GM12878 (cell line): Measurements from ENCODE around the gene TCEAL9. TPM values are rescaled to one million over a fixed set of nuclear protein-coding genes. Genes with fewer than 3 reads are reported as not detected.
A peak's percentile ranks its signal among the peaks of the same experiment; 100 is the strongest.

Source experiments
- ATAC-seq: fragments of 200-7000 bp; cut with Tn5 transposase; 3 replicates; pipeline ENCODE4 v1.9.1; 2020; ENCODE audit warnings: mild to moderate bottlenecking, moderate library complexity
- BruUV-seq: library from RNA; stranded (reverse); fragments of 400-500 nt; replicated peaks from 2 replicates; lab custom pipeline; 2021; lab: Mats Ljungman, UMichigan
- CTCF ChIA-PET: fragments of 300-600 bp; sonication (Branson Sonifier 250); formaldehyde crosslinking; extraction: SDS; loops from one replicate; lab custom pipeline; 2021; ENCODE audit warnings: inconsistent platforms; lab: Yijun Ruan, JAX
- POLR2A ChIA-PET: fragments of 350-600 bp; formaldehyde crosslinking; extraction: SDS; loops from one replicate; lab custom pipeline; 2021; ENCODE audit warnings: inconsistent platforms; lab: Charles Lee
- RAD21 ChIA-PET: fragments of 300-600 bp; sonication (Branson Sonifier 250); formaldehyde crosslinking; loops from one replicate; lab custom pipeline; 2023; ENCODE audit warnings: antibody characterized with exemption; ENCODE audit not compliant: unreplicated experiment; lab: Charles Lee
- SMC1A ChIA-PET: fragments of 300-600 bp; sonication (Branson Sonifier 250); formaldehyde crosslinking; loops from one replicate; lab custom pipeline; 2023; ENCODE audit not compliant: unreplicated experiment, uncharacterized antibody; lab: Charles Lee
- DNase-seq: peaks from one replicate; pipeline ENCODE4 v3.0.0-alpha.2; 2011; ENCODE audit warnings: low read depth, low spot score
- FAIRE-seq: peaks from 3 replicates; lab custom pipeline; 2011; peaks lifted over from hg19 to GRCh38; lab: Jason Lieb, UNC
- H2AFZ ChIP-seq: 2 replicates; pipeline ENCODE4 v1.6.0; 2011; ENCODE audit warnings: low read depth, low read length, control low read depth; ENCODE audit not compliant: control insufficient read depth
- H3K27ac ChIP-seq: 2 replicates; pipeline ENCODE4 v1.5.1; 2011; ENCODE audit warnings: control low read depth; ENCODE audit not compliant: control insufficient read depth, insufficient read depth
- H3K27me3 ChIP-seq, 2 experiments: replicated peaks in 1 of 2; 2 replicates each; pipeline versions ENCODE4 v1.6.0 to v1.6.1; 2011; ENCODE audit warnings: low read length in 1 of 2; ENCODE audit not compliant: control insufficient read depth in 2 of 2, insufficient read depth in 2 of 2
- H3K36me3 ChIP-seq, 2 experiments: 2 replicates each; pipeline ENCODE4 v1.5.1; 2011; ENCODE audit warnings: low read length in 1 of 2; ENCODE audit not compliant: control insufficient read depth in 2 of 2, insufficient read depth in 2 of 2
- H3K4me1 ChIP-seq: 2 replicates; pipeline ENCODE4 v1.6.1; 2011; ENCODE audit warnings: mild to moderate bottlenecking, low read length, moderate library complexity, mixed read lengths; ENCODE audit not compliant: control insufficient read depth, insufficient read depth
- H3K4me2 ChIP-seq: 2 replicates; pipeline ENCODE4 v1.6.0; 2011; ENCODE audit warnings: control low read depth; ENCODE audit not compliant: control insufficient read depth, insufficient read depth
- H3K4me3 ChIP-seq: fragments of 200-600 bp; sonication (generic); 2 replicates; pipeline ENCODE4 v1.5.1; 2016
- H3K79me2 ChIP-seq: 2 replicates; pipeline ENCODE4 v1.6.0; 2011; ENCODE audit warnings: low read length; ENCODE audit not compliant: control insufficient read depth, insufficient read depth
- H3K9ac ChIP-seq: 2 replicates; pipeline ENCODE4 v1.8.0; 2011; ENCODE audit warnings: low read length, control low read depth, mixed read lengths; ENCODE audit not compliant: control insufficient read depth, insufficient read depth
- H3K9me3 ChIP-seq: replicated peaks from 3 replicates; pipeline ENCODE4 v1.5.1; 2011; ENCODE audit warnings: mild to moderate bottlenecking, low read length; ENCODE audit not compliant: control insufficient read depth, insufficient read depth
- H4K20me1 ChIP-seq: 2 replicates; pipeline ENCODE4 v1.6.0; 2011; ENCODE audit not compliant: control insufficient read depth, insufficient read depth
- ATF7 ChIP-seq: fragments of 450-650 bp; IDR thresholded peaks from 2 replicates; pipeline ENCODE4 v1.6.1; 2016; ENCODE audit warnings: low read depth, mild to moderate bottlenecking
- BMI1 ChIP-seq: fragments of 450-650 bp; IDR thresholded peaks from 2 replicates; pipeline ENCODE4 v1.6.1; 2016; ENCODE audit warnings: mild to moderate bottlenecking, moderate library complexity, borderline replicate concordance
- CREB1 ChIP-seq: IDR thresholded peaks from 2 replicates; pipeline ENCODE4 v1.6.1; 2012; ENCODE audit warnings: low read depth, mild to moderate bottlenecking, inconsistent platforms
- CREM ChIP-seq: IDR thresholded peaks from 2 replicates; pipeline ENCODE4 v1.6.1; 2014; ENCODE audit warnings: antibody characterized with exemption, low read depth
- NR2C1 ChIP-seq: fragments of 450-650 bp; IDR thresholded peaks from 2 replicates; pipeline ENCODE4 v1.6.1; 2017; ENCODE audit warnings: antibody characterized with exemption, mild to moderate bottlenecking, moderate library complexity
- NR2F1 ChIP-seq: fragments of 450-650 bp; conservative IDR thresholded peaks from 2 replicates; pipeline ENCODE4 v1.6.1; 2017; ENCODE audit warnings: mild to moderate bottlenecking
- POLR2A ChIP-seq: IDR thresholded peaks from 2 replicates; pipeline ENCODE4 v1.6.1; 2011; ENCODE audit warnings: low read depth, mild to moderate bottlenecking, low read length
- SMC3 ChIP-seq: IDR thresholded peaks from 2 replicates; pipeline ENCODE4 v1.6.1; 2011; ENCODE audit warnings: low read length, improper control_type of control experiment, borderline replicate concordance
- SRF ChIP-seq, 2 experiments: IDR thresholded peaks; 2 replicates each; pipeline ENCODE4 v1.6.1; 2011; ENCODE audit warnings: low read depth in 2 of 2, low read length in 2 of 2, mild to moderate bottlenecking in 1 of 2, moderate library complexity in 1 of 2
- YBX1 ChIP-seq: fragments of 450-650 bp; IDR thresholded peaks from 2 replicates; pipeline ENCODE4 v1.6.1; 2016; ENCODE audit warnings: antibody characterized with exemption
- WGBS: methylation state at CpG from one replicate; pipeline ENCODE4 v1.1.6; 2016; ENCODE audit warnings: low lambda C conversion rate; ENCODE audit not compliant: insufficient replicate concordance, insufficient coverage; ENCODE audit errors: missing lambda C conversion rate; 5-methylcytosine and 5-hydroxymethylcytosine counted together
- in situ Hi-C: fragments of 300-500 bp; cut with MboI; formaldehyde crosslinking; loops from 9 replicates; pipeline ENCODE4 v1.14.3; 2018; ENCODE audit warnings: mixed read lengths
- intact Hi-C: fragments of 100-400 bp; cut with micrococcal nuclease; formaldehyde crosslinking; loops from one replicate; pipeline ENCODE4 v1.14.2; 2022; ENCODE audit not compliant: unreplicated experiment
- polyA plus RNA-seq, 11 experiments: library from polyadenylated mRNA; depleted of rRNA in 4 of 11; unstranded in 6 of 11; stranded (reverse) in 5 of 11; fragments of >200 nt; fragmentation: Nextera tagmentation in 4 of 11; fragmentation: Illumina TruSeq in 1 of 11; extraction: Ambion mirVana in 4 of 11; extraction: Trizol in 1 of 11; gene quantifications; 1 replicate in 1 of 11; 2 replicates in 10 of 11; pipeline versions ENCODE4 v1.2.1 to v1.2.3, GENCODE V29; 2011 to 2016; ENCODE audit warnings: inconsistent platforms in 2 of 11, missing spikeins in 2 of 11, low read depth in 1 of 11
- total RNA-seq, 4 experiments: library from RNA; depleted of rRNA in 3 of 4; stranded (reverse); fragments of >200 nt in 3 of 4; fragmentation: Illumina TruSeq in 1 of 4; extraction: Trizol in 1 of 4; gene quantifications; 2 replicates each; pipeline versions ENCODE4 v1.2.1 to v1.2.3, GENCODE V29; 2013 to 2021
- TF ChIP-seq, protein P1 (sequence below): fragments of 450-650 bp; IDR thresholded peaks from 2 replicates; pipeline ENCODE4 v1.6.1; 2016; ENCODE audit warnings: mild to moderate bottlenecking

The TCEAL9 gene
- total and polyA plus RNA-seq, 10 of the 15 experiments (the other 5 are each of a cell fraction or from before 2014, with no cell fraction given) = 0.39 to 2.5 (median 0.90) TPM

GRCh38 chrX:103404231-103405008 is 48.1 kb downstream of the TCEAL9 start:
- Histone ChIP-seq H3K9ac (peak overlapping the region; percentile 53; the same call in 1 of the 2 replicates), H3K9me3 (no peaks in the 10 kb centered on the region), H2AFZ (peak overlapping the region; percentile 79), H3K27me3 (no peaks in the 10 kb centered on the region), H4K20me1 (no peaks in the 10 kb centered on the region), H3K4me1 (no peaks in the 10 kb centered on the region), H3K36me3 (no peaks in the 10 kb centered on the region), H3K79me2 (no peaks in the 10 kb centered on the region), H3K4me2 (peak overlapping the region; percentile 41), H3K27ac (no peak overlapping the region), H3K4me3 (peak overlapping the region; percentile 62; the same call in 1 of the 2 replicates)
- peak; percentile 90 for TF ChIP-seq CREB1
- peak; percentile 76 for TF ChIP-seq NR2F1
- peak; percentile 26; the same call in 1 of the 2 replicates for TF ChIP-seq POLR2A
- peak; percentile 92 for TF ChIP-seq BMI1
- TF ChIP-seq, protein P1, sequence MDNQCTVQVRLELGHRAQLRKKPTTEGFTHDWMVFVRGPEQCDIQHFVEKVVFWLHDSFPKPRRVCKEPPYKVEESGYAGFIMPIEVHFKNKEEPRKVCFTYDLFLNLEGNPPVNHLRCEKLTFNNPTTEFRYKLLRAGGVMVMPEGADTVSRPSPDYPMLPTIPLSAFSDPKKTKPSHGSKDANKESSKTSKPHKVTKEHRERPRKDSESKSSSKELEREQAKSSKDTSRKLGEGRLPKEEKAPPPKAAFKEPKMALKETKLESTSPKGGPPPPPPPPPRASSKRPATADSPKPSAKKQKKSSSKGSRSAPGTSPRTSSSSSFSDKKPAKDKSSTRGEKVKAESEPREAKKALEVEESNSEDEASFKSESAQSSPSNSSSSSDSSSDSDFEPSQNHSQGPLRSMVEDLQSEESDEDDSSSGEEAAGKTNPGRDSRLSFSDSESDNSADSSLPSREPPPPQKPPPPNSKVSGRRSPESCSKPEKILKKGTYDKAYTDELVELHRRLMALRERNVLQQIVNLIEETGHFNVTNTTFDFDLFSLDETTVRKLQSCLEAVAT = no peak
- TF ChIP-seq ATF7 = peak; percentile 87
- TF ChIP-seq NR2C1 = no peak
- TF ChIP-seq YBX1 = no peak
- TF ChIP-seq CREM = peak; percentile 93
- 0 out of 4 replicates have a peak, but pooled peaks of 1 of the 2 experiments have one; percentile 56 for TF ChIP-seq SRF (IDR thresholded peaks at IDR 0.05; ENCODE audit: low read depth in 2 of 2, low read length in 2 of 2)
- TF ChIP-seq SMC3 = no peak
- ATAC-seq (peak; percentile 94), FAIRE-seq (no peak), DNase-seq (peak; percentile 33)
- CTCF ChIA-PET = interaction anchor here (1.6 kb wide), 1 partner anchor 8 kb away, joined by 4 read pairs; no protein-coding TSS in a partner anchor
- POLR2A ChIA-PET = no interaction called here
- RAD21 ChIA-PET = no interaction called here
- 21% methylated on average over 19 of the region's 19 CpGs for WGBS
- intact Hi-C loops = no loop called here
- SMC1A ChIA-PET = interaction anchor here (0.7 kb wide), 1 partner anchor 324 kb away, joined by 3 read pairs; no protein-coding TSS in a partner anchor
- in situ Hi-C loops = no loop called here
- BruUV-seq = no TSS peak
